ENCODE data around the gene TRIM64C.
"Not testable (repeated sequence)": the region's sequence is repeated elsewhere in the genome, so short reads cannot be mapped to it uniquely, and the experiment has no call there.

The TRIM64C gene

GRCh38 chr11:49059012-49059411 lies at the start of gene TRIM64C:
TRIM64C (minus strand) TSS chr11:49059112; CDS start chr11:49059112, 0 bp downstream.
- not testable (repeated sequence) for DNase-seq

GRCh38 chr11:49102356-49102755 lies 43.4 kb upstream of the TRIM64C start:
- DNase-seq: not testable (repeated sequence)

GRCh38 chr11:49069897-49070296 lies 11.0 kb upstream of the TRIM64C start:
- DNase-seq: not testable (repeated sequence)

- not testable (repeated sequence) for DNase-seq
Observed at GRCh38 chr11:49049821-49050220, 9.1 kb downstream of the TRIM64C start.

- DNase-seq: not testable (repeated sequence)
Observed at GRCh38 chr11:49048229-49048628, 10.7 kb downstream of the TRIM64C start.

GRCh38 chr11:49028523-49028922 lies 30.4 kb downstream of the TRIM64C start, which contains the start of gene TRIM49B:
TRIM49B (plus strand) TSS chr11:49028823; CDS start chr11:49031600, 2,777 bp downstream.
- not testable (repeated sequence) for DNase-seq
